ENCODE data around the gene ADAMTS15.

Gene ADAMTS15

GRCh38 chr11:130504317-130504716, 55.9 kb downstream of the ADAMTS15 start:
- H3K4me1 ChIP-seq (ENCODE audit: control insufficient read depth, insufficient read depth, low read length) = no peaks in the 10 kb centered on the region
- no peak overlapping the region for H3K4me3 ChIP-seq (ENCODE audit: low read depth, low read length)
- no peaks in the 10 kb centered on the region for H3K9me3 ChIP-seq (ENCODE audit: control insufficient read depth, insufficient read depth, low read depth, low read length)
- no peak overlapping the region for H3K27ac ChIP-seq (ENCODE audit: extremely low read depth, low read depth, low read length)
- H3K36me3 ChIP-seq (ENCODE audit: control insufficient read depth in 2 of 2, insufficient read depth in 1 of 2, low read length in 2 of 2) = no peaks in the 10 kb centered on the region
- ChIA-PET POLR2A (no interaction called here), CTCF (no interaction called here)
- TF ChIP-seq MYNN (tag by site-specific recombination; IDR thresholded peaks at IDR 0.05; ENCODE audit: borderline replicate concordance) = no peak
- no peak for TF ChIP-seq ZNF16 (tag by site-specific recombination; IDR thresholded peaks at IDR 0.05; ENCODE audit: low read depth)
- no peak for TF ChIP-seq ZNF416 (tag by site-specific recombination; IDR thresholded peaks at IDR 0.05)
- no peak for TF ChIP-seq CTCF (tag by site-specific recombination; IDR thresholded peaks at IDR 0.05)
- TF ChIP-seq ZNF791 (tag by site-specific recombination; IDR thresholded peaks at IDR 0.05) = no peak
- TF ChIP-seq ZBTB10 (tag by site-specific recombination; IDR thresholded peaks at IDR 0.05) = no peak
- no peak for TF ChIP-seq ZNF341 (tag by site-specific recombination; IDR thresholded peaks at IDR 0.05; ENCODE audit: low read depth)
- TF ChIP-seq ZNF214 (tag by site-specific recombination; IDR thresholded peaks at IDR 0.05; ENCODE audit: borderline replicate concordance) = no peak
- TF ChIP-seq ZNF266 (tag by site-specific recombination; IDR thresholded peaks at IDR 0.05; ENCODE audit: low read depth) = no peak
- no peak for TF ChIP-seq ZFP41 (tag by site-specific recombination; IDR thresholded peaks at IDR 0.05; ENCODE audit: borderline replicate concordance)
- no peak for TF ChIP-seq ZNF19 (tag by site-specific recombination; IDR thresholded peaks at IDR 0.05; ENCODE audit: low read depth)
- no peak for TF ChIP-seq BCL11A (tag by site-specific recombination; IDR thresholded peaks at IDR 0.05; ENCODE audit: low read depth)
- no peak for TF ChIP-seq ZSCAN4 (tag by site-specific recombination; IDR thresholded peaks at IDR 0.05)

GRCh38 chr11:130508913-130509312, 60.5 kb downstream of the ADAMTS15 start:
- Histone ChIP-seq H3K4me1 (ENCODE audit: control insufficient read depth, insufficient read depth, low read length) (no peaks in the 10 kb centered on the region), H3K36me3 (ENCODE audit: control insufficient read depth in 2 of 2, insufficient read depth in 1 of 2, low read length in 2 of 2) (no peaks in the 10 kb centered on the region), H3K4me3 (ENCODE audit: low read depth, low read length) (no peak overlapping the region), H3K27ac (ENCODE audit: extremely low read depth, low read depth, low read length) (no peak overlapping the region), H3K9me3 (ENCODE audit: control insufficient read depth, insufficient read depth, low read depth, low read length) (no peaks in the 10 kb centered on the region)
- ChIA-PET POLR2A (no interaction called here), CTCF (interaction anchor here (0.9 kb wide), 1 partner anchor 116 kb away, joined by 3 read pairs; no protein-coding TSS in a partner anchor)
- TF ChIP-seq ZIC2 (tag by site-specific recombination; IDR thresholded peaks at IDR 0.05) (peak; percentile 78), PRDM2 (tag by site-specific recombination; IDR thresholded peaks at IDR 0.05; ENCODE audit: borderline replicate concordance) (no peak), GLI2 (tag by site-specific recombination; IDR thresholded peaks at IDR 0.05; ENCODE audit: borderline replicate concordance, low read depth) (no peak), WT1 (tag by site-specific recombination; IDR thresholded peaks at IDR 0.05) (no peak), KLF7 (tag by site-specific recombination; IDR thresholded peaks at IDR 0.05; ENCODE audit: borderline replicate concordance) (no peak)

Data from HEK293 (cell line).